KMS-11 (cell line): ENCODE results near the gene ALOX12.

Experiments used
- H2AFZ ChIP-seq: fragments of 200-600 bp; sonication (generic); 2 replicates; pipeline ENCODE4 v1.6.1; 2016; ENCODE audit warnings: antibody characterized with exemption, mixed run types, low read depth
- H3K27ac ChIP-seq: fragments of 200-600 bp; sonication (generic); 2 replicates; pipeline ENCODE4 v1.6.1; 2016; ENCODE audit warnings: mild to moderate bottlenecking, mixed run types
- H3K27me3 ChIP-seq: fragments of 200-600 bp; sonication (generic); 2 replicates; pipeline ENCODE4 v1.6.1; 2017; ENCODE audit warnings: mild to moderate bottlenecking, low read depth, mixed run types, moderate library complexity; ENCODE audit not compliant: insufficient read depth
- H3K36me3 ChIP-seq: fragments of 200-600 bp; sonication (generic); 2 replicates; pipeline ENCODE4 v1.6.1; 2017; ENCODE audit warnings: mild to moderate bottlenecking, mixed run types; ENCODE audit not compliant: insufficient read depth
- H3K4me1 ChIP-seq: fragments of 200-600 bp; sonication (generic); 2 replicates; pipeline ENCODE4 v1.6.1; 2016; ENCODE audit warnings: mild to moderate bottlenecking, low read depth, mixed run types; ENCODE audit not compliant: poor library complexity, severe bottlenecking
- H3K4me2 ChIP-seq: fragments of 200-600 bp; sonication (generic); 2 replicates; pipeline ENCODE4 v1.7.0; 2016; ENCODE audit warnings: mild to moderate bottlenecking, mixed run types
- H3K4me3 ChIP-seq: fragments of 200-600 bp; sonication (generic); IDR thresholded peaks from 2 replicates; pipeline ENCODE4 v1.6.1; 2017; ENCODE audit warnings: low read depth, low read length, mixed read lengths; ENCODE audit not compliant: insufficient read depth
- H3K79me2 ChIP-seq: fragments of 200-600 bp; sonication (generic); 2 replicates; pipeline ENCODE4 v1.6.1; 2016; ENCODE audit warnings: low read depth, mixed run types; ENCODE audit not compliant: insufficient read depth
- H3K9ac ChIP-seq: fragments of 200-600 bp; sonication (generic); 2 replicates; pipeline ENCODE4 v1.6.1; 2016; ENCODE audit warnings: mild to moderate bottlenecking, mixed run types
- H4K20me1 ChIP-seq: fragments of 200-600 bp; sonication (generic); 2 replicates; pipeline ENCODE4 v1.6.1; 2016; ENCODE audit warnings: mild to moderate bottlenecking, mixed run types; ENCODE audit not compliant: insufficient read depth
- CTCF ChIP-seq: fragments of 200-600 bp; sonication (generic); conservative IDR thresholded peaks from 2 replicates; pipeline ENCODE4 v1.6.1; 2017; ENCODE audit warnings: low read depth, mild to moderate bottlenecking, antibody characterized with exemption, low read length, moderate library complexity, mixed read lengths

The ALOX12 gene

DNA sequence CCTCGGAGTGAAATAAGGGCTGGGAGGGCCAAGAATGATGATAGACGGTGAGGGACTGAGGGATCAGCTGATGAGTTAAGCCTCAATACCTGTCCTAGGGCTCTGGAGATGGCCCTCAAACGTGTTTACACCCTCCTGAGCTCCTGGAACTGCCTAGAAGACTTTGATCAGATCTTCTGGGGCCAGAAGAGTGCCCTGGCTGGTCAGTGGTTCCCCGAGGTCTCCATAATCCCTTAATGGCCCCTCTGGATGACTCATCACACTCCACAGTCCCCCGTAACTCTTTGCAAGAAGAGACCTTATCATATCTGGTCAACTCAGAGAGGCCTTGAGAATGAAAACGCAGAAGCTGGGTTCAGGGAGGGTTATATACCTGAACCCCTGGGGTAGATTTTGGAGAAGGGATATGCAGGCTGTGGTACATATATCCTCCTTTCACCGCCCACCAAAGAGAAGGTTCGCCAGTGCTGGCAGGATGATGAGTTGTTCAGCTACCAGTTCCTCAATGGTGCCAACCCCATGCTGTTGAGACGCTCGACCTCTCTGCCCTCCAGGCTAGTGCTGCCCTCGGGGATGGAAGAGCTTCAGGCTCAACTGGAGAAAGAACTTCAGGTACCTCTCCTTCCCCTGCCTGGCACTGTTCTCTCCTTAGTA lies 3.1 kb downstream of the ALOX12 start:
- H2AFZ ChIP-seq: no peak overlapping the region
- H3K36me3 ChIP-seq: no peaks in the 10 kb centered on the region
- H3K4me1 ChIP-seq: no peaks in the 10 kb centered on the region
- H4K20me1 ChIP-seq: no peaks in the 10 kb centered on the region
- H3K27me3 ChIP-seq: no peaks in the 10 kb centered on the region
- H3K4me3 ChIP-seq: no peak overlapping the region
- no peak overlapping the region for H3K9ac ChIP-seq
- TF ChIP-seq CTCF: no peak
- no peak overlapping the region for H3K4me2 ChIP-seq
- H3K79me2 ChIP-seq: no peaks in the 10 kb centered on the region
- no peak overlapping the region for H3K27ac ChIP-seq

DNA sequence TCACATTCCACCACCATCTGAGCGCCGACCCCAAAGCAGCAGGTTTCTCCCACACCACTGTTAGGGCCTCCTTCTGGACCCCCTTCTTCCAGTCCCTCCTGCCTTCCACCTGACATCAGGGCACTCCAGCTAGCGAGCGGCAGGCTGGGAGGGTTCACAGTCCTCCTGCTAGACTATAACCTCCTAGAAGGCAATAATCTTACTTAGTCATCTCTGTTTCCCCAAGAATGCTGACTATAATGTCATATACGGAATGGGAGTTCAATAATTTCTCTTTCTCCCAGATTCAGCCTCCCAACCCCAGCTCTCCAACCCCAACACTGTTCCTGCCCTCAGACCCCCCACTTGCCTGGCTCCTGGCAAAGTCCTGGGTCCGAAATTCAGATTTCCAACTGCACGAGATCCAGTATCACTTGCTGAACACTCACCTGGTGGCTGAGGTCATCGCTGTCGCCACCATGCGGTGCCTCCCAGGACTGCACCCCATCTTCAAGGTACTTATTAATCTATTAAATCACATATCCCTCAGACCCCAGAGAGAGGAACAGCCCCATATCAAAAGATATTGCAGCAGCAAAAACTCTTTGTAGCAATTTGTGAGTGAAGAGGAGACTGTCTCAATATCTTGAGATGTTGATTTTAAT lies 5.6 kb downstream of the ALOX12 start:
- no peak overlapping the region for H3K9ac ChIP-seq
- H3K27me3 ChIP-seq: no peaks in the 10 kb centered on the region
- no peaks in the 10 kb centered on the region for H4K20me1 ChIP-seq
- no peak overlapping the region for H3K27ac ChIP-seq
- no peaks in the 10 kb centered on the region for H3K4me1 ChIP-seq
- no peak overlapping the region for H2AFZ ChIP-seq
- no peaks in the 10 kb centered on the region for H3K36me3 ChIP-seq
- no peak overlapping the region for H3K4me2 ChIP-seq
- H3K4me3 ChIP-seq: no peak overlapping the region
- TF ChIP-seq CTCF: no peak
- H3K79me2 ChIP-seq: no peaks in the 10 kb centered on the region

- no peak overlapping the region for H3K9ac ChIP-seq
- H3K27me3 ChIP-seq: no peaks in the 10 kb centered on the region
- H2AFZ ChIP-seq: no peak overlapping the region
- no peak overlapping the region for H3K4me2 ChIP-seq
- H3K4me3 ChIP-seq: no peak overlapping the region
- H3K4me1 ChIP-seq: no peaks in the 10 kb centered on the region
- no peaks in the 10 kb centered on the region for H3K79me2 ChIP-seq
- no peak overlapping the region for H3K27ac ChIP-seq
- H3K36me3 ChIP-seq: no peaks in the 10 kb centered on the region
- H4K20me1 ChIP-seq: no peaks in the 10 kb centered on the region
- no peak for TF ChIP-seq CTCF
These were observed 6.6 kb downstream of the ALOX12 start for GRCh38 chr17:7002288-7003047.

DNA sequence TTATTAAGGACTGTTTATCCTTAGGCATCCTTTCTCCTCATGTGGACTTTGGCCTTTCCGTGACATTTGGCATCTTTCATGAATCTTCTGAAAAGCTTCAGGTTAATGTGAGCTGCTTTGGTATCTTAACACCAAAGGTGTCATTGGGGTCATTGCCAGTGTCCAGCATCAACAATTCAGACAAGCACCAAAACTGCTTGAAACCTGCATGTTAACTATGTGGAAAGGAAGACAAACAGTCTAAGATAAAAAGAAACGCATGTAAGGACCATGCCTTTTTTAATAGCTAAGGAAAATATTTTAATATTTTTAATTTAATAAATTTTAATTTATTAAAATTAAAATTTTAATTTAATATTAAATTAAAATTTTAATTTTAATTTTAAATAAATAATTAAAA lies 7.9 kb downstream of the ALOX12 start:
- no peaks in the 10 kb centered on the region for H3K27me3 ChIP-seq
- no peaks in the 10 kb centered on the region for H3K36me3 ChIP-seq
- no peak for TF ChIP-seq CTCF
- H2AFZ ChIP-seq: no peak overlapping the region
- H3K4me1 ChIP-seq: no peaks in the 10 kb centered on the region
- H4K20me1 ChIP-seq: no peaks in the 10 kb centered on the region
- no peaks in the 10 kb centered on the region for H3K79me2 ChIP-seq
- H3K27ac ChIP-seq: no peak overlapping the region
- H3K4me3 ChIP-seq: no peak overlapping the region
- H3K4me2 ChIP-seq: no peak overlapping the region
- H3K9ac ChIP-seq: no peak overlapping the region
